Cardiac septum (tissue), 1 donor: Measurements from ENCODE around the gene B4GALT2. TPM values are rescaled to one million over a fixed set of nuclear protein-coding genes. Genes with fewer than 3 reads are reported as not detected.

ENCODE experiments used
- DNase-seq: peaks from one replicate; pipeline ENCODE4 v3.0.0-alpha.2; 2020; ENCODE audit warnings: low spot score
- intact Hi-C: fragments of 100-400 bp; cut with DNase I; formaldehyde crosslinking; loops from one replicate; pipeline ENCODE4 v1.14.0; 2022
- long read RNA-seq: library from polyadenylated mRNA; unstranded; transcript quantifications from one replicate; pipeline ENCODE4 v2.0.0, GENCODE V29; 2021
- total RNA-seq: library from RNA; stranded (reverse); fragmentation: NEBNext Ultra II Directional; extraction: Animal tissue kit (Norgen Biotek cat#: 25700); gene quantifications from one replicate; pipeline ENCODE4 v1.2.1, GENCODE V29; 2021
- donor health status: DM: no; HTN: no; CAD: no.

The B4GALT2 gene
- 44.3 TPM for total RNA-seq
- long read RNA-seq, transcript B4GALT2-203 (7 exons, 2,203 nt), result major isoform, 63 of 114 reads
- long read RNA-seq, partial matches to known transcripts, result 24 of 114 reads
- long read RNA-seq, other reads (novel, unspliced or antisense), result 27 of 114 reads

DNA sequence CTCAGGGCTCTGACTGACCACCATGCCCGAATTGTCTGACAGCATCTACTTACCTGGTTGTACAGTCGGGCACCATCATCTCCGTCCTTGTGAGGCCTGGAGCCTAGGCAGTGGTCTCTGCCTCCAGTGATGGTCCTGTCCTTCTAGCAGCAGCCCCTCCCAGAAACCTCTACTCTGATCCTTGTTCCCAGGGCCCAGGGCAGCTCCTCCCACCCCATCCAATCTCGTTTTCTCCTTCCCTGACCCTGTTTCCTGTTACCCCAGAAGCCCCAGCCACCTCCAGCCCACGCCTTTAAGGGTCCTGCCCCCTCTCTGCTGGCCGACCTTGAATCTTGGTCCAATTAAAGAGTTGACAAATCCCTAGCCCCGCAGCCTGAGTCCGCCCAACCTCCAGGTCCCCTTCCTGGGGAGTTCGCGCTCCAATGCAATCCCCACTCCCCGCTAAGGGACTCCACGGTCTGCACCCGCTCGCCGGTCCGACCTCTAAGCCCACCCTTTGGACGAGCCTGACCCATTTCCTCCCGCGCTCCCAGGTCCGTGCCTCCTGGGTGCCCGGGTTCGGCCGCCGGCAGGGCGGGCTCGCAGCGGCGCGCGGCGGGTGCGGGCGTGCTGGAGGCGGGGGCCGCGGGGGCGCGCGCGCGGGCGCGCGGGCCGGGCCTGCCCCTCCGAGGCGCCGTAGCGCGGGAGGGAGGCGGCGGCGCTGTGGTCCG lies at the start of gene B4GALT2:
Gene B4GALT2, plus strand, starts transcription at position 660 of the 710 bp plus-strand sequence. CDS start 1,951 bp downstream, outside the sequence.
- intact Hi-C loops, result no loop called here
- DNase-seq, result no peak

DNA sequence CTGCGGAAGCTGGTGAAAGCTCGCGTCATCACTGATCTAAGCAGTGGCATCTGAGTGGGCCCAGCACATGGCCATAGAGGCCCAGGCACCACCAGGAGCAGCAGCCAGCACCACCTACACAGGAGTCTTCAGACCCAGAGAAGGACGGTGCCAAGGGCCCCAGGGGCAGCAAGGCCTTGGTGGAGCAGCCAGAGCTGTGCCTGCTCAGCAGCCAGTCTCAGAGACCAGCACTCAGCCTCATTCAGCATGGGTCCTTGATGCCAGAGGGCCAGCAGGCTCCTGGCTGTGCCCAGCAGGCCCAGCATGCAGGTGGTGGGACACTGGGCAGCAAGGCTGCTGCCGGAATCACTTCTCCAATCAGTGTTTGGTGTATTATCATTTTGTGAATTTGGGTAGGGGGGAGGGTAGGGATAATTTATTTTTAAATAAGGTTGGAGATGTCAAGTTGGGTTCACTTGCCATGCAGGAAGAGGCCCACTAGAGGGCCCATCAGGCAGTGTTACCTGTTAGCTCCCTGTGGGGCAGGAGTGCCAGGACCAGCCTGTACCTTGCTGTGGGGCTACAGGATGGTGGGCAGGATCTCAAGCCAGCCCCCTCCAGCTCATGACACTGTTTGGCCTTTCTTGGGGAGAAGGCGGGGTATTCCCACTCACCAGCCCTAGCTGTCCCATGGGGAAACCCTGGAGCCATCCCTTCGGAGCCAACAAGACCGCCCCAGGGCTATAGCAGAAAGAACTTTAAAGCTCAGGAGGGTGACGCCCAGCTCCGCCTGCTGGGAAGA lies 48.7 kb upstream of the B4GALT2 start:
- DNase-seq, result no peak
- intact Hi-C loops, result no loop called here

GRCh38 chr1:43930949-43931275 lies 48.1 kb upstream of the B4GALT2 start:
- DNase-seq, result no peak
- intact Hi-C loops, result no loop called here

GRCh38 chr1:43931711-43932660 lies 47.0 kb upstream of the B4GALT2 start:
- intact Hi-C loops, result no loop called here
- DNase-seq, result no peak

GRCh38 chr1:43932786-43933385 lies 46.1 kb upstream of the B4GALT2 start:
- DNase-seq, result no peak
- intact Hi-C loops, result no loop called here

DNA sequence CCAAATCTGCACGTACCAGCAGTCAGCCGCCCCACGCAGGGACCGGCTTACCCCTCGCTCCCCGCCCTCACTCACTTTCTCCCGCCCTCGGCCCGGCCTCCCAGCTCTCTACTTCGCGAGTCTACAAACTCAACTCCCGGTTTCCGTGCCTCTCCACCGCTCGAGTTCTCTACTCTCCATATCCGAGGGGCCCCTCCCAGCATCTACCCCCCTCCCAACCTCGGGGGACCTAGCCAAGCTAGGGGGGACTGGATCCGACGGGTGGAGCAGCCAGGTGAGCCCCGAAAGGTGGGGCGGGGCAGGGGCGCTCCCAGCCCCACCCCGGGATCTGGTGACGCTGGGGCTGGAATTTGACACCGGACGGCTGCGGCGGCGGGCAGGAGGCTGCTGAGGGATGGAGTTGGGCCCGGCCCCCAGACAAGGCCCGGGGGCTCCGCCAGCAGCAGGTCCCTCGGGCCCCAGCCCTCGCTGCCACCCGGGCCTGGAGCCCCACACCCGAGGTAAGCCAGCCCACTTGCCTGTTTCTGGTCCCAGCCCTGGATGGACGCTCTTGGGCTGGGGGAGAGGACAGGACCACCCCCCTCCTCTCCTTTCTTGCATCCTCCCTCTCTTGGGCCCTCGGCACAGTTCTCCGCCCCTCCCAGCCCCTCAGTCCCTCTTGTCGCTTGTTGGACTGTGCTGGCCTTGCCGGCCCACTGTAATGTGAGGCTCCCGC lies 45.5 kb upstream of the B4GALT2 start, which contains the start of gene ARTN:
Gene ARTN, plus strand, starts transcription at position 416 of the 715 bp plus-strand sequence. CDS start 1,856 bp downstream, outside the sequence.
- intact Hi-C loops, result loop anchor here (1.0 to 2.0 kb wide), 2 partner anchors 170 to 405 kb away; no protein-coding TSS in a partner anchor
- no peak for DNase-seq

GRCh38 chr1:43934101-43934985 lies 44.7 kb upstream of the B4GALT2 start:
- DNase-seq, result no peak
- intact Hi-C loops, result loop anchor here (1.0 to 2.0 kb wide), 2 partner anchors 171 to 406 kb away; no protein-coding TSS in a partner anchor

DNA sequence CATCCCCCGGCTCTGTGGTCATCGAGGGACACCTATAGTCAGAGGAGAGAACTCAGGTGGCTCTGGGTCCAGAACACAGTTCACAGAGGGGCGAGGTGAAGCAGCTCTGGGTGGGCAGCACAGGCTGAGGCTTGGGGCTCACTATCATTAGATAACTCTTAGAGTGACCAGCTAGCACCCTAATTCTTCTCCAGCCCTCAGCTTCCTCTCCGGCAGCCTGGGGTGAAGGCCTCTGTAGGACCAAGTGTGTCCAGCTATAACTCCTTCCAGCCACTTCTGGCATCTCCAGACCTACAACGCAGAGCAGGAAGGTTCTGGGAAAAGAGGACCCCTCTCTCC lies 44.1 kb upstream of the B4GALT2 start:
- no peak for DNase-seq
- intact Hi-C loops, result loop anchor here (1.0 to 2.0 kb wide), 2 partner anchors 172 to 406 kb away; no protein-coding TSS in a partner anchor

DNA sequence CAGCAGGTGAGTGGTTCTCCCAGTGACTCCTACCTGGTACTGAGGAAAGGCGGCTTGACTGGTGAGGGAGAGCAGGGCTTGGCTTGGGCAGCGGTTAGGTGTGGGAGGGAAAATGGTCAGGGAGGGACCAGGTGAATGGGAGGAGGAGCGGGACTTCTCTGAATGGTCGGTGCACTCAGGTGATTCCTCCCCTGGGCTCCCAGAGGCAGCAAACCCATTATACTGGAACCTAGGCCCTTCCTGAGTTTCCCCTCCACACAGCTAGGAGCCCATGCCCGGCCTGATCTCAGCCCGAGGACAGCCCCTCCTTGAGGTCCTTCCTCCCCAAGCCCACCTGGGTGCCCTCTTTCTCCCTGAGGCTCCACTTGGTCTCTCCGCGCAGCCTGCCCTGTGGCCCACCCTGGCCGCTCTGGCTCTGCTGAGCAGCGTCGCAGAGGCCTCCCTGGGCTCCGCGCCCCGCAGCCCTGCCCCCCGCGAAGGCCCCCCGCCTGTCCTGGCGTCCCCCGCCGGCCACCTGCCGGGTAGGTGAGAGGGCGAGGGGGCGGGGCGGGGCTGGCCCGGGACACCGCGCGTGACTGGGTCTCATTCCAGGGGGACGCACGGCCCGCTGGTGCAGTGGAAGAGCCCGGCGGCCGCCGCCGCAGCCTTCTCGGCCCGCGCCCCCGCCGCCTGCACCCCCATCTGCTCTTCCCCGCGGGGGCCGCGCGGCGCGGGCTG lies 43.1 kb upstream of the B4GALT2 start:
- no peak for DNase-seq
- intact Hi-C loops, result loop anchor here (2.0 kb wide), 1 partner anchor 407 kb away; no protein-coding TSS in a partner anchor

GRCh38 chr1:43936431-43937151 lies 42.4 kb upstream of the B4GALT2 start:
- intact Hi-C loops, result no loop called here
- no peak for DNase-seq

GRCh38 chr1:43937179-43937865 lies 41.7 kb upstream of the B4GALT2 start:
- no peak for DNase-seq
- intact Hi-C loops, result no loop called here

DNA sequence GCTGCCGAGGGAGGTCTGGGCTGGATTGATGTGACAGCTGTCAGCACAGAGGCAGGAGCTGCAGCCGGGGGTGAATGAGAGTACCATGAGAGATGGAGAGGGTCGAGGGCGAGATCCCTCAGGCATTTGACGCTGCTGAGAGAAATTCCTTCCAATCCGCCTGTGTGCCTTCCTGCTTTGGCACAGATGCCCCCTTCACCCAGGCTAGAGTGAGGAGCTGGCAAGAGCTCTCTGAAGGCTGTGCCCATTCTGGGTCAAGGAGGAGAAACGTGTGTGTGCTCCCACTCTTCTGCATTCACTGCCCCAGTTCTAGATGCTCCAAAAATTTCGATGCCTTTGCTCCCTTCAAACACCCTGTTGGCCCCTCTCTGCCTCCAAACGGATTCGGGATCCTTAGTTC lies 40.6 kb upstream of the B4GALT2 start:
- intact Hi-C loops, result no loop called here
- no peak for DNase-seq

DNA sequence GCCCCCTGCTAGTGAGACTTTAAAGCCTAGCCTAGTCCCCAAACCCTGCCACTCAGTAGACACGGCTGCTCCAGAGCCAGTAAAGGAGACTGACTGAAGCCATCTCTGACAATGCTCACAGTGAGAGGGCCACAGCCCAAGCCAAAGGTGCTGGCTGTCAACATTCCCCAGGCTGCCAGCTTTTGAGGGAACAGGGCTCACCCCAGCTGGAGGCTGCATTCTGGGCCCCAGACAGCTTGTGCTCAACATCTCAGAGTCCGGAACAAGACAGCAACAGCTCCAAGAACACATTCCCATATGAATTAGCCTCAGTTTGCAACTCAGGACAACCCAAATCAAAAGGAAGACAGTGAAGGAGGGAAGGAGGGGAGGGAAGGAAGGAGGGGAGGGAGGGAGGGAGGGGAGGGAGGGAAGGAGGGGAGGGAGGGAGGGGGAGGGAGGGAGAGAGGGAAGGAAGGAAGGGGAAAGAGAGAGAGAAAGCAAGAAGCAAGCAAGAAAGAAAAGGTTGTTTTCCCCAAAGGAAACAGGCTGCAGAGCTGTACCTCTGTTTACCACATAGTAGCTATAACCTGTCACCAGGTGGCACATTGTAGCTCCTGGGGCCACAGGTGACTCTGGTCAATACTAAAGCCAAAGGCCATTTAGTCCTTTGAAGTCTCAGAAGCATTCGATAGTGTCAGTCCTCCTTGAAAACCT lies 40.0 kb upstream of the B4GALT2 start:
- no peak for DNase-seq
- intact Hi-C loops, result no loop called here

DNA sequence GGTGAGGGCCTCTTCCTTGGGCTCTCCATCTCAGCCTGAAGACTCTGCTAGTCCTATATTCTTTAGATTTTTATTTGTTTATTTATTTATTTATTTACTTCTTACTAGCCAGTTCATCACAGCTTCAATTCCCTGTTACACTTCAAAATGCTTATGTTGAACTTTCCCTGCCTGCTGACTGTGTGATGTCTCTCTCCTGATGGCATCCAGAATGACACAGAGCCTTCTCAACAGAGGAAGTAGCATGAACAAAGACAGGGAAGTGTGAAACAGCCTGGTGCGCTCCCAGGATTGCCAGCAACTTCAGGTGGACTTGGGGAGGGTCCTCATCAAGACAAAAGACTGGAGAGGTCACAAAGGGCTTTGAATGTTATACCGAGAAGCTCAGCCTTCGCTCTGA lies 36.6 kb upstream of the B4GALT2 start:
- DNase-seq, result no peak
- intact Hi-C loops, result no loop called here

- no peak for DNase-seq
- intact Hi-C loops, result loop anchor here (5.0 kb wide), 2 partner anchors 87 to 238 kb away; partner anchors contain the start of genes SLC6A9 and ST3GAL3
These were observed 34.1 kb upstream of the B4GALT2 start for GRCh38 chr1:43944860-43945259.
